ENCODE measurements around the gene ZNF184.

DNA sequence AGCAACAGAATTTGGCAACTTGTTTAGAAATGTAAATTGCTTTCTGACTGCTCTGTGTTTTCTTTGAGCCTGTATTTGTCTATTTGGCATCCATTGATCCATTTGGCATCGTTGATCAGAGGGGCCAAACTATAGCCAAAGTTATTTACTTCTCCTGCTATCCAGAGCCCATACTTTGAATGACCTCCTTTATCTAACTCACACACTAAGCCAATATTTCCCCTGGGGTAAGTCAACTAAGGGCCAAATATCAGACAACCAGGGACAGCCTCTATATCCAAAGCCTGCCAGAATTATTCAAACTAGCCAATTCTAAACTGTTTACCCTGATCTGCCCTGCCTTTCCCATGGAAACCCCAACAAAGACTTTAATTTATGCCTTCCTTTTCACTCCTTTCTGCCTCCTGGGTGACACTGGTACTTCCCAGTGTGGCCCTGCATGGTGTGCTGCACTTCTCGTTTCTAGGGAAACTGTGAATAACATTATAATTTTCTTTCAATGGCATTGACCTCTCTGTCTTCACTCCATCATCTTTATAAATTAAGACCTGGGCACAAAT lies 19.8 kb upstream of the ZNF184 start:
- TF ChIP-seq, protein P1, sequence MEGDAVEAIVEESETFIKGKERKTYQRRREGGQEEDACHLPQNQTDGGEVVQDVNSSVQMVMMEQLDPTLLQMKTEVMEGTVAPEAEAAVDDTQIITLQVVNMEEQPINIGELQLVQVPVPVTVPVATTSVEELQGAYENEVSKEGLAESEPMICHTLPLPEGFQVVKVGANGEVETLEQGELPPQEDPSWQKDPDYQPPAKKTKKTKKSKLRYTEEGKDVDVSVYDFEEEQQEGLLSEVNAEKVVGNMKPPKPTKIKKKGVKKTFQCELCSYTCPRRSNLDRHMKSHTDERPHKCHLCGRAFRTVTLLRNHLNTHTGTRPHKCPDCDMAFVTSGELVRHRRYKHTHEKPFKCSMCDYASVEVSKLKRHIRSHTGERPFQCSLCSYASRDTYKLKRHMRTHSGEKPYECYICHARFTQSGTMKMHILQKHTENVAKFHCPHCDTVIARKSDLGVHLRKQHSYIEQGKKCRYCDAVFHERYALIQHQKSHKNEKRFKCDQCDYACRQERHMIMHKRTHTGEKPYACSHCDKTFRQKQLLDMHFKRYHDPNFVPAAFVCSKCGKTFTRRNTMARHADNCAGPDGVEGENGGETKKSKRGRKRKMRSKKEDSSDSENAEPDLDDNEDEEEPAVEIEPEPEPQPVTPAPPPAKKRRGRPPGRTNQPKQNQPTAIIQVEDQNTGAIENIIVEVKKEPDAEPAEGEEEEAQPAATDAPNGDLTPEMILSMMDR (IDR thresholded peaks at IDR 0.05; ENCODE audit: low read depth, low read length, missing input control) = no peak
- TF ChIP-seq, protein P2, sequence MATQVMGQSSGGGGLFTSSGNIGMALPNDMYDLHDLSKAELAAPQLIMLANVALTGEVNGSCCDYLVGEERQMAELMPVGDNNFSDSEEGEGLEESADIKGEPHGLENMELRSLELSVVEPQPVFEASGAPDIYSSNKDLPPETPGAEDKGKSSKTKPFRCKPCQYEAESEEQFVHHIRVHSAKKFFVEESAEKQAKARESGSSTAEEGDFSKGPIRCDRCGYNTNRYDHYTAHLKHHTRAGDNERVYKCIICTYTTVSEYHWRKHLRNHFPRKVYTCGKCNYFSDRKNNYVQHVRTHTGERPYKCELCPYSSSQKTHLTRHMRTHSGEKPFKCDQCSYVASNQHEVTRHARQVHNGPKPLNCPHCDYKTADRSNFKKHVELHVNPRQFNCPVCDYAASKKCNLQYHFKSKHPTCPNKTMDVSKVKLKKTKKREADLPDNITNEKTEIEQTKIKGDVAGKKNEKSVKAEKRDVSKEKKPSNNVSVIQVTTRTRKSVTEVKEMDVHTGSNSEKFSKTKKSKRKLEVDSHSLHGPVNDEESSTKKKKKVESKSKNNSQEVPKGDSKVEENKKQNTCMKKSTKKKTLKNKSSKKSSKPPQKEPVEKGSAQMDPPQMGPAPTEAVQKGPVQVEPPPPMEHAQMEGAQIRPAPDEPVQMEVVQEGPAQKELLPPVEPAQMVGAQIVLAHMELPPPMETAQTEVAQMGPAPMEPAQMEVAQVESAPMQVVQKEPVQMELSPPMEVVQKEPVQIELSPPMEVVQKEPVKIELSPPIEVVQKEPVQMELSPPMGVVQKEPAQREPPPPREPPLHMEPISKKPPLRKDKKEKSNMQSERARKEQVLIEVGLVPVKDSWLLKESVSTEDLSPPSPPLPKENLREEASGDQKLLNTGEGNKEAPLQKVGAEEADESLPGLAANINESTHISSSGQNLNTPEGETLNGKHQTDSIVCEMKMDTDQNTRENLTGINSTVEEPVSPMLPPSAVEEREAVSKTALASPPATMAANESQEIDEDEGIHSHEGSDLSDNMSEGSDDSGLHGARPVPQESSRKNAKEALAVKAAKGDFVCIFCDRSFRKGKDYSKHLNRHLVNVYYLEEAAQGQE (IDR thresholded peaks at IDR 0.05) = no peak
- TF ChIP-seq, protein P3, sequence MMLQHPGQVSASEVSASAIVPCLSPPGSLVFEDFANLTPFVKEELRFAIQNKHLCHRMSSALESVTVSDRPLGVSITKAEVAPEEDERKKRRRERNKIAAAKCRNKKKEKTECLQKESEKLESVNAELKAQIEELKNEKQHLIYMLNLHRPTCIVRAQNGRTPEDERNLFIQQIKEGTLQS (IDR thresholded peaks at IDR 0.05) = no peak
- no peak for TF ChIP-seq TAF1 (conservative IDR thresholded peaks at IDR 0.05)
- no peak for TF ChIP-seq RAD21 (IDR thresholded peaks at IDR 0.05)
- no peak for TF ChIP-seq GABPA (IDR thresholded peaks at IDR 0.05 in 1 of 2, conservative IDR thresholded peaks at IDR 0.05 in 1 of 2)
- TF ChIP-seq, protein P4, sequence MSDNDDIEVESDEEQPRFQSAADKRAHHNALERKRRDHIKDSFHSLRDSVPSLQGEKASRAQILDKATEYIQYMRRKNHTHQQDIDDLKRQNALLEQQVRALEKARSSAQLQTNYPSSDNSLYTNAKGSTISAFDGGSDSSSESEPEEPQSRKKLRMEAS (IDR thresholded peaks at IDR 0.05) = no peak
- no peak for TF ChIP-seq SP1 (IDR thresholded peaks at IDR 0.05)
